ENCODE results near the gene SMIM38.

SMIM38 gene

DNA sequence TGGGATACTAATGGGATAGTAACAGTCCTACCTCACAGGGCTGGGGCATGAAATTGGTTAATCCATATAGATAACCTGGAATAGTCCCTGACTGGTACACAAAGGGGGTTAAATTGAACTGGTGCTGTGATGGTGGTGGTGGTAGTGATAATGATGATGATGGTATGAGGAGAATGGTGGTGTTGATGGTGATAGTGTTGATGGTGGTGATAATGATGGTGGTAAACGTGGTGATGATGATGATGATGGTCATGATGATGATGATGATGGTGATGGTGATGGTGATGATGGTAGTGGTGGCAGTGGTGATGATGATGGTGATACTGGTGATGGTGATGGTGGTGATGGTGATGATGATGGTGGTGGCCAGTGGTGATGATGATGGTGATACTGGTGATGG, 38.7 kb downstream of the SMIM38 start:
- no peak overlapping the region for H3K27ac ChIP-seq

DNA sequence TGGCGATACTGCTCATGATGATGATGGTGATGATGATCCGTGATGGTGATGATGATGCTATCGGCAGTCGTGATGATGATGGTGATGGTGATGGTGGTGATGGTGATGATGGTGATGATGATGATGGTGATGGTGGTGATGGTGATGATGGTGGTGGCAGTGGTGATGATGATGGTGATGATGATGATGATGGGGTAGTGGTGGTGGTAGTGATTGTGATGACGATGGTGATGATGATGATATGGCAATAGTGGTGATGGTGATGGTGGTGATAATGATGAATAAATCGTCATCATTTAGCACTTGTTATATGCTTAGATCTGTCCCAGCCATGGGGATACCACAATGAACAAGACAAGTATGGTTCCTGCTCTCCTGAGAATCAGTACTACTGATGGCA, 39.2 kb downstream of the SMIM38 start:
- Histone ChIP-seq H3K27ac (no peak overlapping the region), H3K4me3 (no peak overlapping the region), H3K9ac (ENCODE audit: insufficient read length) (no peak overlapping the region), H3K9me3 (ENCODE audit: low read depth, low read length) (no peaks in the 10 kb centered on the region), H3K36me3 (ENCODE audit: insufficient read depth, low read length) (no peaks in the 10 kb centered on the region)
- DNase-seq (ENCODE audit: low read depth, low spot score), result no peak
- TF ChIP-seq POLR2AphosphoS5 (IDR thresholded peaks at IDR 0.05; ENCODE audit: borderline replicate concordance, low read depth, low read length) (no peak), EZH2 (IDR thresholded peaks at IDR 0.05) (no peak), FOXP2 (optimal IDR thresholded peaks at IDR 0.05; ENCODE audit: control extremely low read depth, extremely low read length, insufficient read depth) (no peak)

More for the DNA sequence above, 38.7 kb downstream of the SMIM38 start:
- DNase-seq (ENCODE audit: low read depth, low spot score), result no peak
- Histone ChIP-seq H3K9ac (ENCODE audit: insufficient read length) (no peak overlapping the region), H3K36me3 (ENCODE audit: insufficient read depth, low read length) (no peaks in the 10 kb centered on the region), H3K4me3 (no peak overlapping the region), H3K9me3 (ENCODE audit: low read depth, low read length) (no peaks in the 10 kb centered on the region)
- TF ChIP-seq EZH2 (IDR thresholded peaks at IDR 0.05) (no peak), POLR2AphosphoS5 (IDR thresholded peaks at IDR 0.05; ENCODE audit: borderline replicate concordance, low read depth, low read length) (no peak), FOXP2 (optimal IDR thresholded peaks at IDR 0.05; ENCODE audit: control extremely low read depth, extremely low read length, insufficient read depth) (no peak)

DNA sequence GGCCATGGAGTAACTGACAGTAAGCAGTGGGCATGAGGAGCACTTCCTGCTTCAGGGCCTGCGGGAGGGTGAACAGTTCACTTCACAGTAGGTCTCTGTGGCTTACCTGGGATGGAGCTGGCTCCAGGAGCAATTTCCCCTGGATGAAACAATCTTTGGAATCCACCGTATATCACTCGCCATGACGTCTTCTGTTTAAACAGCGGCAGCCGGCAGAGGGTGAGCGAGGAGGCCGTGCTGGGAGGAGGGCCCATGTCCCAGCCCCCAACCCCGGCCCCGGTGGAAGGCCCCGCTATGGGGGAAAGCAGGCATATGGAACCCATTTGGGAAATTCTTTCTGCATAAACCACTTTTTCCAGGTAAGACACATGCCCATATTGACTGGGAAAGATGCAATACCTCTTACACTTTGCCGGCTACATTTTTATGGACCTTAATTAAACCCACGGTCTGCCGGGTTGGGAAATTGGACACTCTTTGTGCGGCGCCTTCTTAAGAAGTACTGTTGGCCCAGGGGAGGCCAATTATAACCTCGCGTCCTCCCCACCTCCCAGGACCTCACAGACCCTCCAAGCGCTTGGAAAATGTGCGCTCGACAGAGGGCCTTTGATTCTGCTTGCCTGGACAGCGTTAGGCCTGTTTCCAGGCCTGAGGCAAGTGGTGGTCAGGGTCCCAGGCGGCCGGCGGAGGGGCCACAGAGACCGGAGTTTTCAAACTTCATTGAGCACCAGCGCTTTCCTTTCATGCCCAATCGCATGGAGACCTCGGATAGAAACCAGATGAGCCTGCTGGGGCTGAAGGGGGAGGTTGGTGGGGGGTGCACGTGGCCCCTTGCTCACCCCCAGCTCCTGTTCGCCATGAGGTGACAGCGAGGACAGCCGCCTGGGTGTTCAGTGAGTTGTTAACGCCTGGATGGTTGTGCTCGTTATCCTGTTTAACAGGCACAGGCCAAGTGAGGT, 40.4 kb downstream of the SMIM38 start:
- H3K9me3 ChIP-seq (ENCODE audit: low read depth, low read length), result no peaks in the 10 kb centered on the region
- no peaks in the 10 kb centered on the region for H3K36me3 ChIP-seq (ENCODE audit: insufficient read depth, low read length)
- no peak overlapping the region for H3K4me3 ChIP-seq
- DNase-seq (ENCODE audit: low read depth, low spot score), result no peak
- no peak overlapping the region for H3K27ac ChIP-seq
- TF ChIP-seq FOXP2 (optimal IDR thresholded peaks at IDR 0.05; ENCODE audit: control extremely low read depth, extremely low read length, insufficient read depth) (no peak), EZH2 (IDR thresholded peaks at IDR 0.05) (no peak), POLR2AphosphoS5 (IDR thresholded peaks at IDR 0.05; ENCODE audit: borderline replicate concordance, low read depth, low read length) (no peak)
- no peak overlapping the region for H3K9ac ChIP-seq (ENCODE audit: insufficient read length)

DNA sequence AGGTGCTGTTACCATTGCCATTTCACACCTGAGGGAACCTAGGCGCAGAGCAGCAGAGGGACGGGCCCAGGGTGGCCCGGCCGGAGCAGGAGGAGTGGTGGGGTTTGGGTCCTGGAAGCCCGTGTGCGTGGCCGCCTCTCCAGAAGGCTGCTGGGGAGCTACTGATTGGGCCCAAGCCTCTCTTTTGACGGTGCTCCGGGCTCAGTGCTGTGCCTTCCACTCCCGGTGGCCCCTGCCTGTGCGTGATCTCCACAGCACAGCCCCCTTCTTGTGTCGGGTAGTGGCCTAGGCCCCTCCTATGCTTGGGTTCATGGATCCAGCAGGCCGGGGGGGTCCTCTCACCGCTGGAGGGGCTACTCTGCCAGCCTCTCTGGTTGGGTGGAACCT, 41.0 kb downstream of the SMIM38 start:
- H3K27ac ChIP-seq, result no peak overlapping the region
- H3K4me3 ChIP-seq, result no peak overlapping the region
- TF ChIP-seq EZH2 (IDR thresholded peaks at IDR 0.05) (no peak), POLR2AphosphoS5 (IDR thresholded peaks at IDR 0.05; ENCODE audit: borderline replicate concordance, low read depth, low read length) (no peak), FOXP2 (optimal IDR thresholded peaks at IDR 0.05; ENCODE audit: control extremely low read depth, extremely low read length, insufficient read depth) (no peak)
- DNase-seq (ENCODE audit: low read depth, low spot score), result no peak
- H3K36me3 ChIP-seq (ENCODE audit: insufficient read depth, low read length), result no peaks in the 10 kb centered on the region
- H3K9me3 ChIP-seq (ENCODE audit: low read depth, low read length), result no peaks in the 10 kb centered on the region
- no peak overlapping the region for H3K9ac ChIP-seq (ENCODE audit: insufficient read length)

DNA sequence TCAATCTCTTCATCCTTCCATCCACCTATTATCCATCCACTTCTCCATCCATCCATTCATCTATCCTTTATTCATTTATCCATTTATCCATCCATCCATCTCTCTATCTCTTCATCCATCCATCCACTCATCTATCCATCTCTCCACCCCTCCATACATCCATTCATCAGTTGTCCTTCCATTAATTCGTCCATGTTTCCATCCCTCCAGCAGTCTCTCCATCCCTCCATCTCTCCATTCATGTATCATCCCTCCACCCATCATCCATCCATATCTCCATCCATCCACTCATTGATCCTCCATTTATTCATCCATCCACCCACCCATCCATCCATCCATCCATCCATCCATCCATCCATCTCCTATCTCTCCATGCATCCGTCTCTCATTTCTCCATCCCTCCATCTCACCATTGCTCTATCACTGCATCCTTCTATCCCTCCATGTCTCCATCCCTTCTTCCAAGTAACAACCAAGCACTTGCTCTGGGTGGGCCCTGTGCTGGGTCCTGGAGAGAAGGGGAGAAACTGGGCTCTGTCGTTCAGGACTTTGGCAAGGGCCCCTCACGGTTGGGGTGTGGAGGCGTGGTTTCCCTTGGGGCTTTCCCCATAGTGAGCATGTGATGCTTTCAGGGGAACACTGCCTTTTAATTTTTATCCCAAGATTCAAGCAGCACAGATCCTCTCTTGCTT, 43.3 kb downstream of the SMIM38 start:
- no peak overlapping the region for H3K4me3 ChIP-seq
- TF ChIP-seq POLR2AphosphoS5 (IDR thresholded peaks at IDR 0.05; ENCODE audit: borderline replicate concordance, low read depth, low read length) (no peak), FOXP2 (optimal IDR thresholded peaks at IDR 0.05; ENCODE audit: control extremely low read depth, extremely low read length, insufficient read depth) (no peak), EZH2 (IDR thresholded peaks at IDR 0.05) (no peak)
- no peak overlapping the region for H3K9ac ChIP-seq (ENCODE audit: insufficient read length)
- no peak for DNase-seq (ENCODE audit: low read depth, low spot score)
- H3K27ac ChIP-seq, result peak overlapping the region; percentile 37
- no peaks in the 10 kb centered on the region for H3K9me3 ChIP-seq (ENCODE audit: low read depth, low read length)
- H3K36me3 ChIP-seq (ENCODE audit: insufficient read depth, low read length), result no peaks in the 10 kb centered on the region

DNA sequence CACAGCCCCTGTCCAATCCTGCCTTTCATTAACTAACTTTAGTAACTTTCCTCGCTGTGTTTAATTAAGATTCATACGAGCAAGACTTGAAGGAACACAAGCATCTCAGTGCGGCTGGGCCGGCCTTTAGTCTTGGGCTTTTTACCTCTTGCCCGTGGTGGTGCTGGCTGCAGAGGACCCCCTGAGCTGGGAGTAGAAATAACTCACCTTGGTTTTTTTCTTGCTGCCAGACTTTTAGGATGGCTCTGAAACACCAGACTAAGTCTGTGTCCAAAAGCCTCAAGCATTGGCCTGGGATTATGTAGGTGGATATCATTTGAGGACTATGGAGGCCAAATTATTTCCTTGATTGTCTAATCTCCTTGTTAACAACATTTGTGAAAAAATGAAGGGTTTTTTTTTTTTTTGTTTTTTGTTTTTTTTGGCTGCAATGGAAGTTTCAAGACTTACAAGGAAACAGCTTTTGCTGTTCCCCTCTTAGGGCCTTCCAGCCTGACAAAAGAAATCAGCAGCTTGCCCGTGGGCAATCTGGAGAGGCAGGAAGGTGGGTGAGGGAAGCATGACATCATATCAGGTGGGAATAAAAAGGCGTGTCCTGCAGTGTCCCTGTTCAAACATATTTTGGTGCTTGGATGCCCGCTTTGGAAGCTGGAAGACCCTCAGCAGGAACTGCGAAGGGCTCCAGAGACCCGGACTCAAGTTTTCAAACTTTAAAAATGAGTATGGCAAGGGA, 44.0 kb downstream of the SMIM38 start:
- no peak overlapping the region for H3K4me3 ChIP-seq
- H3K9me3 ChIP-seq (ENCODE audit: low read depth, low read length), result no peaks in the 10 kb centered on the region
- peak overlapping the region; percentile 59 for H3K9ac ChIP-seq (ENCODE audit: insufficient read length)
- no peak for TF ChIP-seq FOXP2 (optimal IDR thresholded peaks at IDR 0.05; ENCODE audit: control extremely low read depth, extremely low read length, insufficient read depth)
- TF ChIP-seq POLR2AphosphoS5 (IDR thresholded peaks at IDR 0.05; ENCODE audit: borderline replicate concordance, low read depth, low read length), result no peak
- no peak for TF ChIP-seq EZH2 (IDR thresholded peaks at IDR 0.05)
- peak overlapping the region; percentile 37 for H3K27ac ChIP-seq
- DNase-seq (ENCODE audit: low read depth, low spot score), result no peak
- H3K36me3 ChIP-seq (ENCODE audit: insufficient read depth, low read length), result no peaks in the 10 kb centered on the region

DNA sequence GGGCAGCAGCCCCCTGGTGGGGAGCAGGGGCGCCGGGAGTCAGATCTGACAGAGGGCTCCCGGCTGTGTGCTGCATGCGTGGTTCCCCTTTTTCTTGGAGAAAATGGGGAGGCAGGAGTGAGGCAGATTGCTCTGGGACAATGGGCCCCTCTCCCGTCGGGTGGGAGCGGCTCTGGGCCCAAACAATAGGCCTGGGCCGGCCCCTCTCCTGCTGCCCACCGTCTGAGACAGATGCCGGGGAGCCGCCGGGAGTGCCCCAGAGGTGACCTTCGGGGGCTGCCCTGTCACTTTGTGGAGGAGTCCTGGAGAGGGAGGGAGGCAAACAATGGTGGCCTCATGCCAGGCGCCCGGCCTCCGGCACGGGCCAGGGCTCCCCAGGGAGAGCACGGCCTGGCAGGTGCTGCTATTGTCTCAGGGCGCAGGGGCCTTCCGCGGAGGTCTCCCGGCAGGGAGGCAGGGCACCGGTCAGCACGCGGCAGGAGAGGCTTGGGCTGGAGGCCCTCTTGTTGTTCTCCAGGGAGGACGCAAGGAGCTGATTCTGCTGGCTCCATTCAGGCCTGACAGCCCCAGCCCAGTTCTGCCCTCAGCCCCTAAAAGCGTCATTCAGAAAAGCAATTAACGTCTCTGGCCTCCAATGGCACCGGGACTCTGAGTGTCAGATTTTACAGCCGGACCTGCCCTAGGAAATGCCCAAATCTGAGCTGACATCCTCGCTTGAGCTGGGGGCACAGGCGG, 44.8 kb downstream of the SMIM38 start:
- TF ChIP-seq POLR2AphosphoS5 (IDR thresholded peaks at IDR 0.05; ENCODE audit: borderline replicate concordance, low read depth, low read length) (no peak), EZH2 (IDR thresholded peaks at IDR 0.05) (no peak), FOXP2 (optimal IDR thresholded peaks at IDR 0.05; ENCODE audit: control extremely low read depth, extremely low read length, insufficient read depth) (no peak)
- H3K36me3 ChIP-seq (ENCODE audit: insufficient read depth, low read length), result no peaks in the 10 kb centered on the region
- DNase-seq (ENCODE audit: low read depth, low spot score), result no peak

More for the DNA sequence above, 44.8 kb downstream of the SMIM38 start:
- peak overlapping the region; percentile 37 for H3K27ac ChIP-seq
- no peak overlapping the region for H3K4me3 ChIP-seq
- peak overlapping the region; percentile 59 for H3K9ac ChIP-seq (ENCODE audit: insufficient read length)
- H3K9me3 ChIP-seq (ENCODE audit: low read depth, low read length), result no peaks in the 10 kb centered on the region
